DND-41 (cell line): ENCODE measurements around the gene IGFBP5.

Experiments used
- CTCF ChIP-seq: IDR thresholded peaks from 2 replicates; pipeline ENCODE4 v1.5.1; 2012; ENCODE audit warnings: borderline replicate concordance, low read length, moderate library complexity, mild to moderate bottlenecking; ENCODE audit not compliant: poor library complexity, severe bottlenecking; ENCODE audit errors: extremely low read depth
- EZH2 ChIP-seq: IDR thresholded peaks from 3 replicates; pipeline ENCODE4 v1.6.1; 2012; ENCODE audit warnings: borderline replicate concordance, low read depth, mild to moderate bottlenecking, moderate library complexity, low read length, inconsistent platforms; ENCODE audit not compliant: severe bottlenecking

- TF ChIP-seq CTCF (no peak), EZH2 (no peak)
Measured at GRCh38 chr2:216652566-216652965, 42.8 kb downstream of the IGFBP5 start.
